NCI-H748 (cell line): ENCODE measurements around the gene TRPM3.
"Not testable (repeated sequence)": the region's sequence is repeated elsewhere in the genome, so short reads cannot be mapped to it uniquely, and the experiment has no call there.

Experiments used
- DNase-seq: peaks from one replicate; lab custom pipeline; 2025; ENCODE audit not compliant: unreplicated experiment; lab: John Stamatoyannopoulos, UW

The TRPM3 gene

DNA sequence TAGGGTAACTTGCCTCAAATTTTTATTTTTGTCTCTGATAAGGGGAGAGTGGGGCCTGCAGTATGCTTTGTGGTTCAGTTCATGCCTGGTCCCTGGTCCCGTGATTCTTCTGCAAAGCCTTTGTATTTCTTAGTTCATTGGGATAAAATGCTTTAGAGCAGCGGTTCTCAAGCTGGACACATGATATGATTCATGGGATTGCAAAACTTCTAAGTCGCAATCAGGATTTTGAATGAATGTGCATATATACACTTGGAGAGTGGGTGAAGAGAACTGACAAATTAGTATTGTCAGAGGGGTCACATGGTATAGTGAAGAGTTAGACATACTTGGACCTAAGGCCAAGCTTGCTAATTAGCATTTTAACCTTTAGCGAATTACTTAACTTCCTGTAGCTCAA lies 441.6 kb downstream of the TRPM3 start:
- no peak for DNase-seq

DNA sequence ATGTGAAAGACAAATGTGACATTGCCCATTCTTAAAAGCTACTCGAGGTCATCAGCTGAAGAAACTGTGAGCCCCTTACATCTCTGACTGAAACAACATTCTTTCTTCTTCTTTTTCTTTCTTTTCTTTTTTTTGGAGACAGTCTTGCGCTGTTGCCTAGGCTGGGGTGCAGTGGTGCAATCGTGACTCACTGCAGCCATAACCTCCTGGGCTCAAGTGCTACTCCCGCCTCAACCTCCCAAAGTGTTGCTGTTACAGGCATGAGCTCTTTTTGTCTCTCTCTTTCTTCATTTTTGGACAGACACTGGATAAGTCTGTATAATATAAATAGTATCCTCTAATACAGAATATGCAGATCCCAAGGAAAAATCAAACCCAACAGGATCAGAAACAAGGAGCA lies 443.3 kb downstream of the TRPM3 start:
- DNase-seq = no peak

DNA sequence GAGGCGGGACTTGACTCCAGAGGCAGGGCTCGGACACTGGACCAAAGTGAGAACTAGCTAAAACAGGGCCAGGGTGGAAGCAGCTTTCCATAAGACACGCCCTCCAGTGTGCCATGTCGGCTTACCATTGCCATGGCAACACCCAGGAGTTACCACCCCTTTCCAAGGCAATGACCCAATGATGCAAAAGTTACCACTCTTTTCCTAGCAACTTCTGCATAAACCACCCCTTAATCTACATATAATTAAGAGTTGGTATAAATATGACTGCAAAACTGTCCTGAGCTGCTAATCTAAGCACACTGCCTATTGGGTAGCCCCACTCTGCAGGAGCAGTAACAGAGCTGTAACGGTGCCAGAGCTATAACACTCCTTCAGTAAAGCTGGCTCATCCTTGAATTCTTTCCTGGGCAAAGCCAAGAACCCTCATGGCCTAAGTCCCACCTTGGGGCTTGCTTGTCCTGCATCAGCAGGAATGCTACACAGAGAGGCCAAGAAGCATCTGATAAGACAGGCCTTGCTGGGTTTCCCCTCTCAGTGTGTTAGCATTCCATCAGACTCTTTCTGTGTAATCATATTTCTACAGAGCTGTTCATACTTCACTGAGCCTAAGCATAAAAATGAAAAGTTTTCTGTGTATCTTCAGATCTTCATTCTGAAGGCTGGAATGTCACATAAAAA lies 444.2 kb downstream of the TRPM3 start:
- peak; percentile 5 for DNase-seq

DNA sequence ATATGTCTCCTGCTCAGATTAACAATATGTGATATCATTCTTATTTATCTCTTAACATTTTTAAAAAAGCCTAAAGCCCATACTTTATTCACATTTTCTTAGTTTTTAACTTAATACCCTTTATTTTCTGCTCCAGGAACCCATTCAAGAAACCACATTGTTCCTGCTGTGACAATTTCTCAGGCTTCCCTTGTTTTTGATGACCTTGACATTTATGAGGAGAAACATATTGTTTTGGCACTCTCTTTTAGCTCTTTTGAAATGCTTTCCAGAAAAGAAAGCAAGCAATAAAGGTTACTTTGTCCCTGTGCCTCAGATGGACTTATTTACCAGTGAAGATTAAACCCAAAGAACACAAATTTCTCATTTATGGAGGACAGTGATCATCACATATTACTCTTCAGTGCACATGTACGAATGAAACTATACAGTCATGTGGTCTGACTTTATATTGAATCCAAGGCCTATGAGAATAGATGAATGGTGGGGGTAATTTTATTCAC lies 445.5 kb downstream of the TRPM3 start:
- no peak for DNase-seq

DNA sequence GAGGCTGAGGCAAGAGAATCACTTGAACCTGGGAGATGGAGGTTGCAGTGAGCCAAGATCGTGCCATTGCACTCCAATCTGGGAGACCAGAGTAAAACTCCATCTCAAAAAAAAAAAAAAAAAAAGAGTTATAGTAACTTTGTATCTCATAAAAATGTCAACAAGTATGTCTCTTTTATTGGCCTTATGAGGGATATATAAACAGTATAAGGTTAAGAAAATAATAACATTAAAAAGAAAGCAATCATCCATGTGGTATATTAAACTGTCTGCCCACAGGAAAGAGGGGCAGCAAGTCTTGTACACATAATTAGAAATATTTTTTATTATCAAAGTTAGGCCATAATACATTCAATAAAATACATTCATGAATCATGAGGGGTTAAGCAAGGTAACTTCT lies 447.6 kb downstream of the TRPM3 start:
- DNase-seq = no peak

DNA sequence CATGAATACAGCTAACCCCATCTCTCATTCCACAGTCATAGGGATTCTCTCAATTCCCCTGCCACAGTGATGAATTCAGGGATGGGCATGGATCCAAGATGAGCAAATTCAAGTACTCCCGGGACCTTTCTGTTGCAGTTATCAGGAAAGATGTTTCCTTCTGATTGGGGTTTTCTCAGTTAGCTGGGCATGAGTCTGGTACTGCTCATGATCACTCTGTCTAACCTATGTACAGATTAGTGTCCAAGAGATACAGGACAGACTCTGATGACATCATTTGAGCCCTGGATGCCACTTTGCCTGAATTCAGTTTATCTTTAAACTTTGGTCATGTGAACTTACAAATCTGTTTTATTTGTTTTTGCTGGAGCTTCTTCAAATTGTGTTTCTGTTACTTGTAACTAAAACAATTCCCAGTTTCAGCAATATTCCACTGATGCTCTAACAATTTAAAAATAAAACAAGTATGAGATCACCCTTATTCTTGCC lies 449.2 kb downstream of the TRPM3 start:
- DNase-seq = no peak

DNA sequence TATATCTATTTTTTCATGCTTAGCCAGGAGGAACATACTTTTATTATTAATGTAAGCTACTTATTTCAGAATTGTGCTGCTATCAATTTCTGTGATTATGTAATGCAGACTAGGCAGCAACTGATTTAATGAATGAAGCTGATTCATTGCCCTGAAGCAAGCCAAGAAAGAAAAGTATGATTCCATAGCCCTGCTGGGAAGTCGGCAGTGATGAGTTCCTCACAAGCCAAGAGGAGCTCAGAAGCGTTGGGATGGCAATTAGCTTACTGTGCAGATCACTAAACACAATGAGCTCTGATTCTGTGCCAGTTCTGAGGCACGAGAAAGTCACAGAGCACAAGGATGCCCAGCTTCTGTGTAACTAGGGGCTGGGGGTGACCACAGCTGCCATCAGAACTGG lies 452.7 kb downstream of the TRPM3 start:
- DNase-seq = no peak

DNA sequence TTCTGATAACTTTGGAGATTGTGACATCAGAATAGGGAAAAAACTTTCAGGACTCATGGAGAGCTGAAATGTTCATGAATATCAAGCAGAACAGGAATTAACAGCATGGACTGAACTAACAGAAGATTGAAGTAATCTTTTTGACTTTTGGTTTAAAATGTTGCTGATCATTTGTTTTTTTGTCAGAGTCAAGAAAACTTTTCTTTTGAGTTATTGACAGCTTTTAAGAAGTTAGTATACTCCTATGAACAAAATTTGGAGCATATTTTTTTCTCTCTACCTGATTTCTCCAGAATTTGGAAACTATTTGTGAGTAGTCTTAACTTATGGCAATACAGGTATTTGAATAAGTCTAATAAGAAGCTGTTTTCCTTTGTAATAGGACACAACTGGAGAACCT lies 462.7 kb downstream of the TRPM3 start:
- DNase-seq = no peak

DNA sequence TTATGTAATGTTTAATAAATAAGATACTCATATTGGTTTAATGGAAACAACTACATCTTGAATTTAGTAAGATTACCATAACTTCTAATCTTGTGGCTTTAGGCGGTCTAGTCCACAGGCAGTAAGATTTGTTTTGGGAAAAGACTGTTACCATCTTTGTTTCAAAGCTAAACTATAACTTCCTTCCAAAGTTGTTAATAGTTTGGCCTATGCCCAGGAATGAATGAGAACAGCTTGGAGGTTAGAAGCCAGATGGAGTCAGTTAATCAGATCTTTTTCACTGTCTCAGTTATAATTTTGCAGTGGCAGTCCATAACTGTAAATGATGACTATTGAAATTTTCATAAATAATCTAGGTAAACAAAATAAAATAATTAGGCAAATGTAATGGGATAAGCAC lies 465.1 kb downstream of the TRPM3 start:
- no peak for DNase-seq

DNA sequence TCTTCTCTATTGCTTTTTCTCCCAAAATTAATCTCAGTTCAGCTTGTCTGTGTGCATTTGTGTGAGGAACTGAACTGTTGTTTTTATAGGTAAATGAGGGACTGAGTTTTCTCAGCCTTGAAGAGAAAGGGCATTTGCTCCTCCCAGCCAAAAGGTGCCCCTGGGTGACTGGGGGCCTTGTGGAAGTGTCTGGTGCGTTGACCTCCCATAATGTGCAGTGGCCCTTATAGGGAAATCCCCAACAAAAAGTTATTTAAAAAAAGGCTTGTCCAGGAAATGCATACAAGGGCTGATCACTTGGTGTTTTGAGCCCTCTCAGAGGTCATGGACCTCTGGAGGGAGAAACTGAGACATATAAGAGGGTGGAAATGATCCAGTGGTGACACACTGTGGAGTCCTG lies 467.3 kb downstream of the TRPM3 start:
- no peak for DNase-seq

DNA sequence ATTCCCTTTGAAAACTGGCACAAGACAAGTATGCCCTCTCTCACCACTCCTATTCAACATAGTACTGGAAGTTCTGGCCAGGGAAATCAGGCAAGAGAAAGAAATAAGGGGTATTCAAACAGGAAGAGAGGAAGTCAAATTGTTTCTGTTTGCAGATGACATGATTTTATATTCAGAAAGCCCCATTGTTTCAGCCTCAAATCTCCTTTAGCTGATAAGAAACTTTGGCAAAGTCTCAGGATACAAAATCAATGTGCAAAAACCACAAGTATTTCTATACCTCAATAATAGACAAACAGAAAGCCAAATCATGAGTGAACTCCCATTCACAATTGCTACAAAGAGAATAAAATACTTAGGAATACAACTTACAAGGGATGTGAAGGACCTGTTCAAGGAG lies 476.8 kb downstream of the TRPM3 start:
- not testable (repeated sequence) for DNase-seq

DNA sequence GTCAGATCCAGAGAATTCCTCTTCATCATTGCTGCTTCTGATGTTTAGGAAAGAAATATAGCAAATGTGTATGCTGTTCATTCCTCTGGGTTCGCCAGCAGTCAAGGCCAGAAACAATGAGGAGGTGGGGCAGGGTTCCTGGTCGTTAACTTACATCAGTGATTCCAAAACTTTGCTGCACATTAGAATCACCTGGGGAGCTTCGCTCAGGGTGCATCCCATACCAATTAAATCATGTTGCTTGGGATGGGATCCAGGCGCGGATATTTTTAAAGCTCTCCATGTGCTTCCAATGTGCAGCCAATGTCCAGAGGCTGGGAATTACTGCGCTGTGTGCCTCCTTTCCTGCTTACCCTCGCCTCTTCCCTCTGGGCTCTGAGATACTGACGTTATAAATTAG lies 479.1 kb downstream of the TRPM3 start:
- DNase-seq = no peak

DNA sequence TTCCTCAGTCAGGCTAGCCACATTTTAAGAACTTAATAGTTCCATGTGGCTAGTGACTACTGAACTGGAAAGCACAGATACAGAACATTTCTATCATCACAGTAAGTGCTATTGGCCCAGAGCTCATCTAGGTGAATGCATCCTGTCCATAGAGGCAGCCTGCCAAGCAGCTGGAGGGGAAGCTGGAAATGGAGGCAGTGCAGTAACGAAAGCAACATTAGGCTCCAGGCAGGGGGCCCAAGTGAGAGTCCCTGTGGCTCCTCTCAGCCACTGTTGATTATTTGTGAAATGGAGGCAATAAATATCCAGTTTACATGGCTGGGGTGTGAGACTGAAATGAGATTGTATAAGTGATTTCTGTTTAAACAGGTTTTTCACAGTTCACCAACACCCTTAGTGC lies 479.8 kb downstream of the TRPM3 start:
- DNase-seq = no peak

DNA sequence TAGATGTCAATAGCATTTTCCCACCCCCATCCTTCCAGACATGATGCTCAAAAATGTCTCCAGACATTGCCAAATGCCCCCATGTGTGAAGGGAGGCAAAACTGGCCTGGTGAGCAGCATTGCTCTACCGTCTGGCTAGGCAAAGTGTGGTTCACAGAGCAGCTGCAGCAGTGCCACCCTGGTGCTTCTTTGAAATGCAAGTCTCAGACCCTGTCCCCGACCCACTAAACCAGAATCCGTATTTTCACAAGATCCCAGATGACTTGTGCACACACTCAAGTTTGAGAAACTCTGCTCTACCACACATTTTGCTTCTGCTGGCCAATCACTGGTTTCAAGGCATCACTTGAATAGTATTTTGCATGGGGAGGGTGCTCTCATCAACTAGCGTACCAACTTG lies 480.4 kb downstream of the TRPM3 start:
- no peak for DNase-seq

DNA sequence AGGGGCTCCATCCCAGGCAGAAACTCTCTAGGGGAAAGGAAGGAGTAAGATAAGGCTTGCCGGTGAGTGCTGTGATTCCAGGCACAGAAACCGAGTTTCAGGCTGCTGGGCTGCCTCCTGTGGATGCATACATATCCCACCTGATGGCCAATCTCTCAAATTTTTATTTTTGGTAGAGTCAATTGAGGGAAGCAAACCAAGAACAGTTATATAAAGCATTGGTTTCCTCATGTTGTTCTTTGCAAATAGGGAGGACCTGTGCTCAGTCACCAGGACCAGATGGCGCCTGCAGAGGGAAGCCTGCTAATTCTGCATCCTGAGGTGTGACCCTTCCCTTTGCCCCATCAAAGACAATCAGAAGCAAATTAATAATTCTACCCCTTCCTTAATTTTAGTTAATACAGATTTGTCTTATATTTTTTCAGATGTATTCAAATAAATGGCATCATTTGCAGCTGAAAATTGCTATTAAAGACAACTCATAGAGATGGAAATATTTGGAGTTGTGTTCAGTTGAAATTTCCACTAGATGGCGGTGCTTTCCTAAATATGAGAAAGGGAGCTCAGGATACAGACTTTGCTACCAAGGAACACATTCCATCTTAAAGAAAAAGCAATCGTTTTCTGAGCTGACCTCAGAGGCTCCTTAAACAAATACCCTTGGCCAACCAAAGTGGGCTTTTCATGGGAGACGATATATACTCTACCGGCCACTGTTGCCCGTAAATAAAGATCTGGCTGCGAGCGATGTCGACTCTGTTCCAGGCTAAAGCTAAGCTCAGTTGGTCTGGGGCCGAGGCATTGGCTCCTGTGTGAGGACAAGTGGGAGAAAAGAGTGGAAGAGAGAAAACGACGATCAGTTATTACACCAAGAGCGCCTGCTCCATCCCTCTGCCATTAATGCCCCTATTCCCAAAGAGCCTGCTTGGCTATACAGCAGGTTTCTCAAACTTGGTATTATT lies 481.3 kb downstream of the TRPM3 start:
- DNase-seq = peak; percentile 53

DNA sequence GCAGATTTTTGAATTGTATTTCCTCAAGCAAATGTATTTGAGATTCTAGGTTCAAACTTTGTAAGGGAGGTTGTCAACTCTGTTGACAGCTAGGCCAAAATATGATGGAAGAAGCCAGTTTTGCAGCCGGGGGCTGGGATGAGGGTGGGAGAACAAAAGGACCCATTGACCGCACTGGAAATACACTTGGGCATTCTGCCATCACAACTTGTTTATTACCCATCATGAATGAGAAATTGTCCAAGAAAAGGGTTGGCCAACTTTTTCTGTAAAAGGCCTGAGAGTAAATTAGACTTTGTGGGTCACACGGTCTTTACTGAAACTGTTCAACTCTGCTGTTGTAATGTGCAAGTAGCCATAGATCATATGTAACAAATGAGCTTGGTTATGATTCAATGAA lies 485.6 kb downstream of the TRPM3 start:
- DNase-seq = no peak

DNA sequence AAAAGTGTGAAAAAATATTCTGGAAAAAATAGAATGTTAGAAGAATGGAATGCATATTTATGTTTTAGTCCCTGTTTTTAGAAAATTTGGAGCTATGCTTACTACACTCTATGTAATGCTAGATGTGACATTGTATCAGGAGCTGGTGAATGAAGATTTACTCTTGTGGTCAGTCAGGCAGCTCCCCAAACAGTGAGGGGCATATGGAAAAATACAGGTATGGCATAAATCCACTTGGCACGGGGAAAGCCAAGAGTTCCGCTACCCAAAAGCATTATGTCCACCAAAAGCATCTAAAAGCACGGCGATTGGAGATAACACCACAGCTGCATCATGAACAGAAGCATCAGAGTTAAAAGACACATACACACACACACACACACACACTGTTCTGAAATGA lies 486.7 kb downstream of the TRPM3 start:
- no peak for DNase-seq

DNA sequence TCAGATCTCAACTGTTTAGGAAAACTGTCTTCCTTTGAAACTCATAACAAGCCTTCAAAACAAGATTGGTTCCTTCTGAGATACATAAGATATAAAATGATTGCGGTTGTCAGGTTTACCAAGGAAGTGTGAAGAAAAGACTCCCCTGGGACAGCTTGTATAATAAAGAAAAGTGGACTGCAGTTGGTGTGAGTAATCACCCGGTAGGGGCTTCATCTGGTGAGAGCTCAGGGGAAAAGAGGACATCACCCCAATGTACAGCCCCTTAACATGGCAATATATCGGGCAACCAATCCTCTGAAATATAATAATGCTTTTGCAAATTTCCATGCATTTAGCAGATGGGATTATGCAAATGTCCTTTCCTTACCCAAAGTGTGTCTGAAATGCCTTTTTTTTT lies 490.4 kb downstream of the TRPM3 start:
- DNase-seq = no peak

DNA sequence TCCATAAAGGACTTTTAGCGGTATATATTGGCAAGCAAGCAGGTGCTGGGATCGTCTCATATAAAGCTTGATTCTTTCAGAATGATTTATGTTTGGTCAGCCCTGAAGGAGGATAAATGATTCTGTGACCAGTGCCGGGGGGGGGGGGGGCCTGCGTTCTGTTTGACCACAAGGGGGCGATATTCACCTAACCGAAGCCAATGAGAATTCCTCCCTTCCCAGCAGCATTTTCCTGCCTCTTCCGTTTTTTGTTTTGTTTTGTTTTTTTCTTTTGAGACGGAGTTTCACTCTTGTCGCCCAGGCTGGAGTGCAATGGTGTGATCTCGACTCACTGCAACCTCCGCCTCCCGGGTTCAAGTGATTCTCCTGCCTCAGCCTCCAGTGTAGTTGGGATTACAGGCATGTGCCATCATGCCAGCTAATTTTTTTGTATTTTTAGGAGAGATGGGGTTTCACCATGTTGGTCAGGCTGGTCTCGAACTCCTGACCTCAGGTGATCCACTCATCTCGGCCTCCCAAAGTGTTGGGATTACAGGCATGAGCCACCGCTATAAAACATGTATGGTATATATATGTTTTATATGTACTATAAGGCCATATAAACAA lies 492.2 kb downstream of the TRPM3 start:
- peak; percentile 34 for DNase-seq

DNA sequence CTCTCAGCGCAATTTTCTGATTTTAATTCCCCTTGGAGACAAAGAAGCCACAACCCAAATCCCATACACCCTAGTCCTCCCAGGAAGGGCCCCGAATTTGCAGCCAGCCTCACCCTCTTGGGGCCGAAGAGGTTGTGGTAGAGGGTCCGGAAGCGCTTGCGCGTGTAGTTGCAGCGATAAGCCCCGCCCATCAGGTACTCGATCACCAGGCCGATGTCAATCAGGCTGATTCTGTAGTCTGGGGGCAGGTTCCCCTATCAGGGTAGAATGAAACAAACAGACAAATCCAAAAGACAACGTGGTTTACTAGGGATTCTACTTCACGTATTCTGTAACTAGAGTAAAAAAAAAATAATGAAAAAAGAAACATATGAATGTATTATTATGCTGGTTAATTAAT lies 496.3 kb downstream of the TRPM3 start:
- DNase-seq = peak; percentile 28

DNA sequence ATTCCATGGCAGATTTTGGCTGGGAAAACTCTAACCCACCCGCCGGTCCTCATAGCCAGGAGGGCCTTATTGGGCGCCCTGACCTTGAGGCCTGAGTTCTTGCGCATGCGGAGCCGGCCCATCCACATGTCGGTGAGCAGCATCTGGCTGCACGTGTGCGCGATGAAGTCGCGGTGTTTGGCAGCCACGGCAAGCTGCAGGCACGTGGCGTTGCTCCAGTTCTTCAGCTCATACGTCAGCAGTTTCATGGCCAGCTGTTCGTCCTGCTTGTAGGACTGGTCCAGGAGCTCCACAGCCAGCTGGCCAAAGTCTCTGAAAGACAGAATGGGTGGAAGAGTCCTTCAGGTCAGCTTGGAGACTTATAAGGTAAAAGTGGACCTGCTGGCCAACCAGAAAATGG lies 502.6 kb downstream of the TRPM3 start:
- DNase-seq = no peak
